VCaP (cell line): Measurements from ENCODE around the gene C4orf50.

Experiments
- H3K27ac ChIP-seq: fragments of 450-650 bp; 2 replicates; pipeline ENCODE4 v1.5.1; 2017
- CTCF ChIP-seq: fragments of 450-650 bp; conservative IDR thresholded peaks from 2 replicates; pipeline ENCODE4 v1.5.1; 2017; ENCODE audit warnings: mild to moderate bottlenecking, moderate library complexity

The C4orf50 gene

GRCh38 chr4:6018331-6018730 lies at the start of gene C4orf50:
Gene C4orf50 (minus strand): TSS chr4:6018431.
- H3K27ac ChIP-seq: no peak within 1 kb of the TSS
- TF ChIP-seq CTCF: no peak

GRCh38 chr4:6065934-6066590 lies 47.8 kb upstream of the C4orf50 start:
- H3K27ac ChIP-seq: no peak overlapping the region
- TF ChIP-seq CTCF: no peak

GRCh38 chr4:6065166-6065565 lies 46.9 kb upstream of the C4orf50 start:
- no peak for TF ChIP-seq CTCF
- no peak overlapping the region for H3K27ac ChIP-seq

GRCh38 chr4:6064383-6064782 lies 46.2 kb upstream of the C4orf50 start:
- TF ChIP-seq CTCF: no peak
- no peak overlapping the region for H3K27ac ChIP-seq

GRCh38 chr4:6063684-6064083 lies 45.5 kb upstream of the C4orf50 start:
- H3K27ac ChIP-seq: no peak overlapping the region
- no peak for TF ChIP-seq CTCF

- TF ChIP-seq CTCF: no peak
- H3K27ac ChIP-seq: no peak overlapping the region
These were observed 43.9 kb upstream of the C4orf50 start for GRCh38 chr4:6062133-6062532.

GRCh38 chr4:6059375-6059805 lies 41.2 kb upstream of the C4orf50 start:
- no peak for TF ChIP-seq CTCF
- H3K27ac ChIP-seq: no peak overlapping the region
